Tibial nerve (tissue), 4 donors: ENCODE measurements around the gene YTHDF1.
A peak's percentile ranks its signal among the peaks of the same experiment; 100 is the strongest.

ENCODE experiments used
- CTCF ChIP-seq, 5 experiments: fragments of 200-600 bp in 3 of 5; fragments of 450-650 bp in 2 of 5; sonication (generic) in 3 of 5; IDR thresholded peaks; one replicate each; pipeline ENCODE4 v1.5.1; 2016 to 2019; ENCODE audit warnings: antibody characterized with exemption in 5 of 5, mild to moderate bottlenecking in 3 of 5, moderate library complexity in 2 of 5
- EP300 ChIP-seq, 2 donors: sonication (generic); formaldehyde crosslinking; IDR thresholded peaks; one replicate each; pipeline ENCODE4 v1.6.1; 2017; ENCODE audit warnings: antibody characterized with exemption in 2 of 2, mild to moderate bottlenecking in 1 of 2
- POLR2A ChIP-seq, 2 donors: fragments of 450-650 bp; IDR thresholded peaks; one replicate each; pipeline ENCODE4 v1.6.1; 2017; ENCODE audit warnings: antibody characterized with exemption in 2 of 2, mild to moderate bottlenecking in 2 of 2, moderate library complexity in 2 of 2

GRCh38 chr20:63178889-63179686 is 36.8 kb downstream of the YTHDF1 start:
- TF ChIP-seq POLR2A (IDR thresholded peaks at IDR 0.05) (no peak), CTCF (IDR thresholded peaks at IDR 0.05) (peak in 3 of 5 experiments; percentile 26 to 40 (median 37)), EP300 (IDR thresholded peaks at IDR 0.05) (no peak)
